Measurements from ENCODE around the gene ZNF584.
A peak's percentile ranks its signal among the peaks of the same experiment; 100 is the strongest.

ZNF584 gene

GRCh38 chr19:58385891-58386575 lies 22.4 kb upstream of the ZNF584 start:
- DNase-seq (ENCODE audit: low read depth in 2 of 2): peak in 1 of 2 donors; percentile 42

- peak; percentile 89 to 96 for DNase-seq (ENCODE audit: low read depth in 2 of 2)
Observed at GRCh38 chr19:58386576-58387337, 21.7 kb upstream of the ZNF584 start, which contains the start of gene RPS5. TSS of gene RPS5 (plus strand) at chr19:58387269. CDS start at chr19:58388138, 869 bp downstream.

DNA sequence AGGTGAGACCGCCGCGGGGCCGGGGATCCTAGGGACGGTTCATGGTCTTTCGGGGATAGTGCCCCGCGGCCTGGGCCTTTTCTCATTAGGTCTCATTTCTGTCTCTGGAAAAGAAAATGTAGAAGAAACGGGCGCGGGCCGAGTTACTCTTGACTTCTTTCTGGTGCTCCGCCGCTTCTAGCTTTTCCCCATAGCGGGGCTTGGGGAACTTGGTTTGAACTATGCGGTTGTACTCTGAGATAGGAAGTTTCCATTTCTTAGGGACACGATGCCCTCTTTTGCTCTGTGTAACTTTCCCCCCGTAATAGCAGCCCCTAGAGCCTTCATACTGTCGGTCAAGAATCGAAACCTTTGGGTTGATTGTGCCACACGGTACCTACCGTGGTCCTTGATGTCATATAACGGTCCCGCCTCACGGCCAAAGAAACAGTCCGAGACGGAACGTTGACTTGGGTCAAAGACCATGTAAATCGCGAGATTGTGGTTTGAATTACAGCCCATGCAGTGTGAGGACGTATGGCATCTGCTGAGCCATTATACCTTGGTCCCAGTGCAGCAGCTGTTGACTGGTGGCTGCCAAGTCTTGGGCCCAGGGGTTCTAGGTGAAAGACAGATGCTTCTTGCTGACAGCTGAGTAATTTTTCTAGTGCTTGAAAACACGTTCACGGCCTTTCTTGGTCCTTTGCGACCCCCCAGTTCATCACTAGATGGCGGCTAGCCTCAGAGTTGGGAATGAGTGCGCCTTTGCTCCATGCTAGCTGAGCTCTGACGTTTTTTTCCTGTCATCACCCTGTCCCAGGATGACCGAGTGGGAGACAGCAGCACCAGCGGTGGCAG lies 20.9 kb upstream of the ZNF584 start:
- no peak for DNase-seq (ENCODE audit: low read depth in 2 of 2)

GRCh38 chr19:58388175-58388526 lies 20.3 kb upstream of the ZNF584 start:
- no peak for DNase-seq (ENCODE audit: low read depth in 2 of 2)

GRCh38 chr19:58392945-58393724 lies 15.3 kb upstream of the ZNF584 start:
- DNase-seq (ENCODE audit: low read depth in 2 of 2): no peak

DNA sequence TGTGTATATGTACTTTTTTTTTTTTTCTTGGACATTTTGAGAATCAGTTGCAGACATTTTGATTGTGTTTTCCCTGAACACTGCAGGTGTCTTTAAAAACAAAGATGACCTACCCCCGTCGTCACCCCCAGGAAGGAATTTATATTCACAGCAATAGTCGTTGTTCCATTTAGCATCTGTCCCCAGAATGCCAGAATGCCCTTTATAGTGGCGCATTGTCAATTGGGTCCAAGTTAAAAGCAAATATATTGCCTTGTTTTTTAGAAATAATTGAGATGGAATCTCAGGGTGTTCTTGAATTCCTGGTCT lies 14.8 kb upstream of the ZNF584 start:
- no peak for DNase-seq (ENCODE audit: low read depth in 2 of 2)

- no peak for DNase-seq (ENCODE audit: low read depth in 2 of 2)
Observed at GRCh38 chr19:58394821-58395219, 13.6 kb upstream of the ZNF584 start.

DNA sequence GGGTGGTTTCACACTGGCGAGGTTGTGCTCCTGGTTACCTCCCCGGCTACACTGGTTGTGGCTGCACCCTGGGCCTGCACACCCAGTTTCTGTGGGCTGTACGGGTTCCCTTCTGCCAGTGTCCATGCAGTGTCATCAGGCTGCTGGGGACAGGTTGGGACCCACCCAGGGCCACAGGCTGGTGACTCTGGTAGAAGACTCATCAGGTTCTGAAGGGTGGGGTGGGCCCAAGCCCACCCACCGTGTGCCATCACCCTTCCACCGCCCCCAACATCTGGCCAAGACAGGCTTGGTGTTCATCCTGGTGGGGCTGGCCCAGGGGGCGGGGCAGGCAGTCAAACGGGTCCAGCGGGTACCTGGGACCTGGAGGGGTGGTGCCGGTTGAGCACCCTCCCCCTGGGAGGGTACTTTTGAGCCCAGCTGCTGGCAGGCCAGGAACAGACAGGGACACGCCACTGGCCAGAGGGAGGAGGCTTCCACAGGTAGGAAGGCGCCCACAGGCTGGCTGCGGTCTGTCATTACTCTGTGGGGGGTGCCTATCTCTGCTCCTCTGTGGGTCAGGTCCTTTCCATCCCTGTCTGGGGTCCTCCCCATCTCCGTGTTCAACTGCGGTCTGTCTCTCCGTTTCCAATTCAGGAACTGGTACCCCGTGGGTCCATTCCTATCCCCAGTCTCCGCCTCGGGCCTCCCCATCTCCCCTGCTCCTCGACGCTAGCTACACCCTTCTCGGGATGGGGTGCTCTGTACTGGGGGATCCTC lies 13.1 kb upstream of the ZNF584 start, which contains the start of gene RNF225:
Gene RNF225 (plus strand): TSS at position 437 of the 759 bp plus-strand sequence. CDS start 434 bp downstream, outside the sequence.
- DNase-seq (ENCODE audit: low read depth in 2 of 2): peak in 1 of 2 donors; percentile 40

- DNase-seq (ENCODE audit: low read depth in 2 of 2): peak in 1 of 2 donors; percentile 46
Observed at GRCh38 chr19:58395979-58396627, 12.3 kb upstream of the ZNF584 start.

DNA sequence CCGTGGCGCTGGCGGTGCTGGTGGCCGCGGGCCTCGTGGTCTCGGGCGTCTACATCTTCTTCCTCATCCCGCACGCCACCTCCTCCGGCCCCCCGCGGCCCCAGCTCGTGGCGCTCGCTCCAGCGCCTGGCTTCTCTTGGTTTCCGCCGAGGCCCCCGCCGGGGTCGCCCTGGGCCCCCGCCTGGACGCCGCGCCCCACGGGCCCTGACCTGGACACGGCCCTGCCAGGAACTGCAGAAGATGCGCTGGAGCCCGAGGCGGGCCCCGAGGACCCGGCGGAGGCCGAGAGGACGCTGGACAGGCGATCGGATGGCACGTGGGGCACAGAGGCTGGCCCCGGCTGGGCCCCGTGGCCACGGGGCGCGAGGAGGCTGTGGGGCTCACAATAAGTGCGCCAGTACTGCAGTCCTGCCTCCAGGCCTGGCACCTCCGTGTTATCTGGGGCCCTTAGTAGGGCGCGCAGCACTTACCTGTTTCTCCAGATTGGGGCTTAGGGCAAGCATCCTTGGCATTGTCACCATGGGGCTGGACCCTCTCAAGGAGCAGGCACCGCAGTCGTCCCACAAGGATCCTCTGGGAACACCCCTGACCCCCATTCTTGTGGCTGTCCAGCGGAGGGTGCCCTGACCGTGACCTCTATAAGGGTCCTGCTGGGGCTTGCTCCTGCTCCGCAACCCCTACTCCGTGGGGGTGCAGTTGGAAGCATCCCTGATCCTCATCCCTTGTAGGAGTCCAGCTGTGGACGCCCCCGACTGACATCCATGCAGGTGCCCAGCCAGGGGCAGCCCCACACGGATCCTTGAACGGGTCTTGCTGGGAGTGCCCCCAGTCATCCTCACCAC lies 11.5 kb upstream of the ZNF584 start:
- DNase-seq (ENCODE audit: low read depth in 2 of 2): no peak

GRCh38 chr19:58397533-58398037 lies 10.9 kb upstream of the ZNF584 start:
- no peak for DNase-seq (ENCODE audit: low read depth in 2 of 2)

- DNase-seq (ENCODE audit: low read depth in 2 of 2): no peak
Observed at GRCh38 chr19:58398087-58398486, 10.4 kb upstream of the ZNF584 start.

DNA sequence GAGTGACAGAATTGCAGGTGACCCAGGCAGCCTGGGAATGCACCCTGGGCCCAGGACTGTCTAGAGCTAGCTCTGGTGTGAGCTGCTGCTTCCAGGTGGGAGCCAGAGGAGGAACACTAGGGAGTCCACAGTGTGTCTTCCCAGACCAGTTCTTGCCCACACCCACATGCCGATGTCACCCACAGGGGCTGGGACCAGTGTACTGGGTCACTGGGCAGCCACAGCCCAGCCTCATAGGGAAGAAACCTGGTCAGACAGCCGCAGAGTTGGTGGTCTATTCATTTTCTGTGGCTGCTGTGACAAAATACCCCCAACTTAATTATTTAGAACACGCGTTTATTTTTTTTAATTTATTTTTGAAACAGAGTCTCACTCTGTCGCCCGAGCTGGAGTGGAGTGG lies 9.9 kb upstream of the ZNF584 start:
- DNase-seq (ENCODE audit: low read depth in 2 of 2): no peak

DNA sequence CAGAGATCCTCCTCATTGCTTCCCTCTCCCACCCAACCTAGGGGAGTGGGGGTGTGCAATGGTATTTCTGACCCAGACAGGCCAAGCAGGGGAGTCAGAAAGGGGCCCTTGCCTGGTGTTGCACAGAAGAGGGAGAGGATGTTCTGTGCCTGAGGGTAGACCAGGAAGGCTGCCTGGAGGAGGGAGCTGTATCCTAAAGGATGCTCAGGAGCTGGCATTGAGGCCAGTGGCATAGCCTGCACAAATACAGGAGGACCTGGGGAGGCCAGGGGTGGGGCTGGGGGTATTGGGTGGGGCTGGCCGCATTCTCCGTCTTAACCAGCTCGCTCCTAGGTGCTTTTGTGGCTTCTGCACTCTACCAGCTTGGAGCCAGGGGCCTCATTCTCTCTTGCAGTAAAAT lies 8.5 kb upstream of the ZNF584 start:
- no peak for DNase-seq (ENCODE audit: low read depth in 2 of 2)

DNA sequence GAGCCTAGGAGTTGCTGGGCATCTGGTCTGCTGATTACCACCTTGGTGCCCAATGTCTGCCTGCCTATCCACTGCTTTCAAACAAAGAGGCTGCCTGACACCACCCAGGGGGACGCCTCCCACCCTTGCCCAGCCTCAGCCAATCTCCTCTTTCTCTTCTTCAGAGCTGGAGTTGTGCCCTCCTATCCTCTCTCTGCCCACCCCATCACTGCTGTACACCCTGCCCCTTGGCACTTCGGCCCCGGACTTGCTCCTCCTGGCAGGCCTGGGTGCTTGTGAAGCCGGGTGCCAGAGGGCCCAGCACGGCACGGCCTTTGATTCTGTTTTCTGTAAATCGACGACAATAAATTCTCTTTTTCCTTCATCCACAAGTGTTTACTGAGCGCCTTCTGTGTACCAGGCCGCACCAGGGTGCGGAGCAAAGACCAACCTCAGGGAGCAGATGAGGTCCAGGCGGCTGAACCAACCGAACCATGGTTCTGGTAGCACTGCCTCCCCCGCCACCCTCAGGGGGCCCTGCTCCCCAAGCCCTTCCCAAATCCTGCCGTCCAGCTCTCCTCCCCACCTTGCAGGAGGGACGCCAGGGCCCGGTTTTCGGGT lies 8.0 kb upstream of the ZNF584 start:
- DNase-seq (ENCODE audit: low read depth in 2 of 2): no peak

GRCh38 chr19:58400916-58401839 lies 7.3 kb upstream of the ZNF584 start:
- DNase-seq (ENCODE audit: low read depth in 2 of 2): peak; percentile 98 to 99

- DNase-seq (ENCODE audit: low read depth in 2 of 2): no peak
Observed at GRCh38 chr19:58401840-58402421, 6.5 kb upstream of the ZNF584 start.
